HG02938 (cell line): ENCODE results near the gene SYT11.
"Not testable (repeated sequence)": the region's sequence is repeated elsewhere in the genome, so short reads cannot be mapped to it uniquely, and the experiment has no call there.

Source experiments
- ATAC-seq: cut with Tn5 transposase; IDR thresholded peaks from one replicate; pipeline ENCODE4 v1.9.1; 2021; ENCODE audit warnings: mild to moderate bottlenecking, moderate library complexity; ENCODE audit not compliant: unreplicated experiment

The SYT11 gene

GRCh38 chr1:155896476-155896875 lies 37.1 kb downstream of the SYT11 start:
- not testable (repeated sequence) for ATAC-seq

GRCh38 chr1:155897746-155898145 lies 38.4 kb downstream of the SYT11 start:
- ATAC-seq = no peak

GRCh38 chr1:155898888-155899287 lies 39.5 kb downstream of the SYT11 start:
- ATAC-seq = no peak

DNA sequence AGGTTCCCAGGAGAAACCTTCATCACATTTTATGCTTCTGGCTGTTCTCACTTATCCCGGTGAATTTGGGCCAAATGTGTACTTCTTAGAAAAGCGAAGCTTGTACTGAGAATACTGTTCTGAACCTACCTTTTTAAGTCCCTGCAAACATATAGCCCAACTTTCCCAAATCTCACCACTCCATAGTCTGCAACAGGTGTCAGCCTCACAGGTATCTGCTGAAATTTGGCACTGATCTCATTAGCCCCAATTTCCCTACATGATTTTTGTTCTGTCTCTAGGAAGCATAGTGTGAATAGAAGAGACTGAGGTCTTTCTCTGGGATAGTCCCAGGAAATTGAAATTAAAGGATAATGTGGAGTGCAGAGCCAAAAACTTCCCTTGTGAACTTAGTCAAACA lies 40.3 kb downstream of the SYT11 start:
- ATAC-seq = no peak

DNA sequence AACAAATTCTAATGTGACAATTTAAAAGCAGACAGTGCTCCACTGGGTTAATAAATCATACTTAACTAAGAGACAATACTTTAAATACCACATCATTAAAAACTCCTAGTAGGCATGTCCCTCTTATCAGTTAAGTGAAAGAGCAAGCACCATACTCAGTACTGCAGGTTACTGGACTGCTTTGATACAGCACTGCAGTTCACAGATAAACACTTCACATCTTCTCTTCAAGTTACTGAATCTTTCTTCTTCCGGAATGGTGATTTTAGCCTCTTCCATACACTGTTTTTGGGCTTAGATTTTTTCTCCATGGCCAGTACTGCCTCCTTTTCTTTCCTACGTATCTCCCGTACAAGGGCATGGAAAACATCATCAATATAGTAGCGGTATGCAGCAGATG lies 40.8 kb downstream of the SYT11 start:
- no peak for ATAC-seq

- ATAC-seq = no peak
Observed at GRCh38 chr1:155904261-155904660, 44.9 kb downstream of the SYT11 start.

DNA sequence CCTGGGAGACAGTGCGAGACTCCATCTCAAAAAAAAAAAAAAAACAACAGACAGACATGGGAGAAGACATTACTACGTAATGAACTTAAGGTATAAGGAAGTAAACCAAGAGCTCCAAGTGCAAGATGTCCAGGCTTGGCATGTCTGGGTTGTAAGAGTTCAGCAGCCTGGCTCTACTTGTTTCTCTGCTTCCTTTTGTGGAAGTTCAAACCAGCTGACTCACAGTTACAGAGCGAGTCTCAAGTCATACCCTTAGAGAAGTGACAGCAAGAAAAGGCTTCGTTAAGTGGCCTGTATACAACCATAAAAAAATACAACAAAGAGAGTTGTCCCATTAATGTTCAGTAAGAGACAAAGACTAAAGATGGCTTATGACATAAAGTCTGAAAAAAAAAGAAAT lies 50.5 kb downstream of the SYT11 start:
- no peak for ATAC-seq

DNA sequence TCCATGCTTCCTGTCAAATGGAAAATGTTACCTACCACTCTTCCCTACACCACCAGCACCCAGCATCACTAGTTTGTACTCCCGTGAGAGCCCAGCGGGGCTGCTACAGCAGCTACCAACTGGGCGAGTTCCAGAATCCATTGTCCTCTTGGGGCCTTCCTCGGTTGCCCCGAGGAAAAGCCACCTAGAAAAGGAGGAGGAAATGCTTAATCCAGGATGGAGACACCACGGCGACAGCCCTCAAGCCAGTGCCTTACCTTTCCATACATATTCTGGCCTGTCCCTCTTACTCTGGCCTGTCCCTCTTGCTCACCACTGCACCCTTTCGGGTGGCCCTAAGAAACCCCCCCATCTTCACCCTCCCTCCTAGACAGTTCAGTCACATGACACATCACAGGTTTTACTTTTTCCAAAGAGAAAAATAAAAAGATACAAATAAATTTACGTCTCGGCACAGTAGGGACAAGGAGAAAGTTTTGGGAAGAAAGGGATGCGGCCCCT lies 51.3 kb downstream of the SYT11 start:
- no peak for ATAC-seq

DNA sequence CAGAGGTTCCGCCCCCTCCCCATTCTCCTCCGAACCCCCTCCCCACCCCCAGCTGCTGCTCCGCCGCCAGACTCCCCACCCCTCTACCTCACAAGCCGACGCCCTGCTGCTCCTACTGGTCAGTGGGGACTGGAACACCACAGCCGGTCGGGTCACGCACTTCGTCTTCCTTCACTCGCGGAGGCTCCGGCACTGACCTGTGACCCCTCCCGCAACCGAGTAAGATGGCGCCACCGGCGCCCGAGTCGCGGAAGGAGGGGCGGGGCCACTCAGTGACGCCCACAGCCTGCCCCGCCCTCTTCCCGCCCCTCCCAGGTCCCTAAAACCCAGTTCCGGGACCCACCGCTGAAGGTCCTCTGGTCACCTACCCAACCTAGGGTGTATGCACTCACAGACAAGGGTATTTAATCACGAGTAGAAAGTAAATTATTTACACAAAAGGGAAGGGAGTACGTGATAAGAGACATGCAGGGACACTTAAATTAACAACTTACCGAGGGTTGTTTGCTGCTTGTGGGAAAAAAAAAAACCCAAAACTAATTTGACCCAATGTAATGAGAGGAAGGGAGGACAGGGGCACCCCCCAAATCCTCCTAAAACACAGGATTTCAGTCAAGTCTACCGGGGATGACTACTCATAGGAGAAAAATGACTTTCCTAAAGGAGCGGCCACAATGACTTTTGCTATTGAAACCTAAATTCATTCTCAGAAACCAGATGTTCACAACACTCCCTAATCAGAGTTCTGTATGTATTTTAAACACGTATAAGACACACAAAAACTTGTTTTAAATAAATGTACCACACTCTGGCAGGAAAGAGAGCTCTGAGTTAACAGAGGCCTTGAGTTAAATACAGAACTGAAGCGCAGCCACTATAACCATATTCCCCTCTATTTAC lies 52.0 kb downstream of the SYT11 start, which contains the start of gene RIT1:
Gene RIT1, minus strand, starts transcription at position 194 of the 900 bp plus-strand sequence. CDS start 588 bp downstream, outside the sequence.
- ATAC-seq = peak; percentile 65

- ATAC-seq = no peak
Observed at GRCh38 chr1:155912056-155912536, 52.7 kb downstream of the SYT11 start.

DNA sequence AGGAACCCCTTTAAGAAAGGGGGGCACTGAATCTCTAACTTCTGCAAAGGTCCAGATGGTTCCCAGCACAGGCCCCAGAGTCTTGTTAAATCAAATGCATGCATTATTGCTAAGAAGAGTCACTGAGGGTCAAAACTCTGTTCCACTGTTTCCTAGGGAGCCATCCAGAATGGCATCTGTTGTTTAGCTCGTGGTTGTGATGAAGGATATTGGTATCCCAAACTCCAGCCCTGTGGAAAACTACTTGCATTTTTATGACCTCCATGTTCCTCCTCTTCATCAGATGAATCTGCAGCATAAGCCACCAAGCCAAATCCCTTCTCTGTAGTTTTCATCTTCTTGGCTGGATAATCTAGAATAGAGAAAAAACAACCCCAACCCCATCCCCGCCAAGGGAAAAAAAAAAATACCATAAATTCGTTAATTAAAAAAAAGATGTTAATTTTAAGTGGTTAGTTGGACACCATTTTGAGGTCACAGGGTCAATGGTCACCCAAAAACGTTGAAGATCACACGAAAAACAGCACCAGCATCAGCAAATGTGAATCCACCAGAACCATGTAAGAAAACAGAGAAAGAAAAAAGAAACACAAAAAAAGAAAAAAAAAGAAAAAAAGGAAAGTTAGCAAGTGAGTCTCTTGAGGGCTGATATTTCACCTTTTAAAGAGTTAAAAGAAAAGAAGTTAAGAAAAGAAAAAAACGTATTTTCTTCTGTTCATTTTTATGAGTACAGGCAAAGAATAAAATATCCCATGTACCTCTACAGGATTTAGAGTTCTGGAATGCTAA lies 54.8 kb downstream of the SYT11 start:
- no peak for ATAC-seq

- ATAC-seq = no peak
Observed at GRCh38 chr1:155918660-155919059, 59.3 kb downstream of the SYT11 start.

- ATAC-seq = no peak
Observed at GRCh38 chr1:155919801-155920200, 60.4 kb downstream of the SYT11 start.

DNA sequence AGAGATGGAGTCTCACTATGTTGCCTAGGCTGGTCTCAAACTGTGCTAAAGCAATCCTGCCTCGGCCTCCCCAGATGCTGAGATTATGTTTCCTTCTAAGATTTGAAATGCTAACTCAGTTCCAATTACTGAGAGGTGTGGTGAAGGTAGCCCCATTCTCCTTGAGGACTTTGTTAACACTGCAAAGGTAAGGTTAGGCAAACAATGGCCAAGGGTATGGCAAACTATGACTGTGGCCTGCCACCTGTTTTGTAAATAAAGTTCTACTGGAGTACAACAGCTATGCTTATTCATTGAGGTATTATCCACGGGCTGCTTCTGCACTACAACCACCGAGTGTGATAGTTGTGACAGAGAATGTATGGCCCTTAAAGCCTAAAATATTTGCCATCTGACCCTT lies 61.4 kb downstream of the SYT11 start:
- no peak for ATAC-seq

DNA sequence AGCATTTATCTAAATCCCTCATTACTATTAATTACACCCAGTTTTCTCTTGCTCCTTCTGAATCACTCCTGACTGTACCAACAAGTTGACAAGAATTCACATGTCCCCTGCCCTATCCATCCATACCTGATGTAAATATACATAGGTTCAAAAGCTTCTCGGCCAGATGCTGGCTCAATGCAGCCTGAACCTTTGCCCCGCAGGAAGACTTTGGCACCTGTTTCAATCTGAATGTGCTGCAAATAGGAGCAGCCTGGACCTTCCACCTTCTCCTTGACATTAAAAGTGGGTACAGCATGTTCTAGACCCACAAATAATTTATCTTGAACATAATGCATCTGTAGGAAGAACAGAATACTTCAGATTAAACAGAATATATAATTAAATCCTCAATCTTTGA lies 66.1 kb downstream of the SYT11 start:
- no peak for ATAC-seq

DNA sequence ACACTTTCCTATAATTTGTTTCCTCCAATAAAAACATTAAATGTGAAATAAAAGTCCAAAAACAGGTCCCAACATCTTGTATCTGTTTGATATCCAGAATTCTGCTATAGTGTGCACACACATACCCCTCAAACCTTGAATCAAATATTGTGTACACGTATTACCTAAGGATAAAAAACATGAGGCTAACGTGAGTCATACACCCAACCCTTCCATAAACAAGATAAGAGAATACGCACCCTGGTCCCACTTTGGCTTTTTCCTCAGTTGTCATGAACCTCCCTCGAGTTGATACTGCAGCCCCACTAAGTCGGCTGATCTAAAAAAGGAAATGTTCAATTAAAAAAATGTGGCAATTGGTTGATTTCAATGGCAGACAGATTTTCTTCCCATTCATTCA lies 69.7 kb downstream of the SYT11 start:
- ATAC-seq = no peak

- ATAC-seq = not testable (repeated sequence)
Observed at GRCh38 chr1:155930725-155931124, 71.4 kb downstream of the SYT11 start.

- no peak for ATAC-seq
Observed at GRCh38 chr1:155931332-155932038, 72.1 kb downstream of the SYT11 start.

DNA sequence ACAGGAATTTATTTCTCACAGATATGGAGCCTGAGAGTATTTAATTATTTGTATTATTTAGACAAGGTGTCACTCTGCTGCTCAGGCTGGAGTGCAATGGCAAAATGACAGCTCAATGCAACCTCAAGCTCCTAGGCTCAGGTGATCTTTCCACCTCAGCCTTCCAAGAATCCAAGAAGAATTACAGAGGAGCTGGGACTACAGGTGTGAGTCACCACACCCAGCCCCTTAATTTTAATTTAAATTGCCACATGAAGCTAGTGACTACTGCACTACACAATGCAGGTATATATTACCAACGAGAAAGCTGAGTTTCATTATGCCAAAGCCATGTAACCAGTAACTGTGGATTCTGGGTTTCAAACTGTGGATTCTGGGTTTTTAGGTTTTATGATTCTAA lies 72.7 kb downstream of the SYT11 start:
- no peak for ATAC-seq

- no peak for ATAC-seq
Observed at GRCh38 chr1:155932487-155932886, 73.1 kb downstream of the SYT11 start.

GRCh38 chr1:155933591-155934096 lies 74.3 kb downstream of the SYT11 start:
- no peak for ATAC-seq
